Endothelial cell of umbilical vein (primary cell): Measurements from ENCODE around the gene KIZ. TPM values are rescaled to one million over a fixed set of nuclear protein-coding genes. Genes with fewer than 3 reads are reported as not detected.

Source experiments
- BruUV-seq: library from RNA; stranded (reverse); fragments of 400-500 nt; replicated peaks from 2 replicates; lab custom pipeline; 2021; lab: Mats Ljungman, UMichigan
- CTCF ChIA-PET: fragments of 300-600, 350-600 bp; sonication (Branson Sonifier 250); formaldehyde crosslinking; loops from one replicate; lab custom pipeline; 2021; ENCODE audit warnings: antibody characterized with exemption, inconsistent platforms; lab: Charles Lee
- POLR2A ChIA-PET: fragments of 300-600, 350-600 bp; sonication (Branson Sonifier 250); formaldehyde crosslinking; loops from one replicate; lab custom pipeline; 2021; ENCODE audit warnings: antibody characterized with exemption, inconsistent platforms; lab: Charles Lee
- DNase-seq: peaks from one replicate; pipeline ENCODE4 v3.0.0-alpha.2; 2011; ENCODE audit warnings: low read depth, low spot score
- FAIRE-seq: peaks from 2 replicates; lab custom pipeline; 2011; peaks lifted over from hg19 to GRCh38; lab: Jason Lieb, UNC
- H2AFZ ChIP-seq: 2 replicates; pipeline ENCODE4 v1.6.0; 2012; ENCODE audit warnings: low read depth, low read length, control low read depth, inconsistent platforms
- H3K27ac ChIP-seq: 2 replicates; pipeline ENCODE4 v1.5.1; 2011; ENCODE audit warnings: low read depth, mild to moderate bottlenecking, control low read depth, low read length, moderate library complexity; ENCODE audit not compliant: insufficient read depth
- H3K27me3 ChIP-seq, 2 experiments: 2 replicates each; pipeline versions ENCODE4 v1.6.0 to v1.6.1; 2011; ENCODE audit warnings: low read length in 2 of 2, mixed read lengths in 1 of 2; ENCODE audit not compliant: control insufficient read depth in 2 of 2, insufficient read depth in 2 of 2
- H3K36me3 ChIP-seq, 2 experiments: 2 replicates in 1 of 2; 3 replicates in 1 of 2; pipeline ENCODE4 v1.5.1; 2011; ENCODE audit warnings: low read length in 2 of 2, mild to moderate bottlenecking in 1 of 2, moderate library complexity in 1 of 2; ENCODE audit not compliant: control insufficient read depth in 2 of 2, insufficient read depth in 2 of 2; ENCODE audit errors: extremely low read depth in 1 of 2
- H3K4me1 ChIP-seq: 3 replicates; pipeline ENCODE4 v1.5.1; 2011; ENCODE audit warnings: mild to moderate bottlenecking, low read length; ENCODE audit not compliant: control insufficient read depth, insufficient read depth; ENCODE audit errors: extremely low read depth
- H3K4me2 ChIP-seq: 2 replicates; pipeline ENCODE4 v1.6.1; 2011; ENCODE audit warnings: low read length, control low read depth, mixed read lengths; ENCODE audit not compliant: insufficient read depth
- H3K4me3 ChIP-seq, 3 experiments: fragments of 200-600 bp in 1 of 3; sonication (generic), shearing (Covaris generic) in 1 of 3; replicated peaks in 1 of 3; 2 replicates each; pipeline ENCODE4 v1.5.1; 2011 to 2016; ENCODE audit warnings: control low read depth in 3 of 3, low read length in 3 of 3, mild to moderate bottlenecking in 2 of 3, inconsistent platforms in 1 of 3, low read depth in 1 of 3, moderate library complexity in 1 of 3; ENCODE audit not compliant: insufficient read depth in 1 of 3
- H3K79me2 ChIP-seq: 2 replicates; pipeline ENCODE4 v1.6.0; 2012; ENCODE audit warnings: low read length, inconsistent platforms; ENCODE audit not compliant: control insufficient read depth, insufficient read depth
- H3K9ac ChIP-seq: replicated peaks from 2 replicates; pipeline ENCODE3; 2011; ENCODE audit warnings: low read length, control low read depth; ENCODE audit not compliant: insufficient read depth; ENCODE audit errors: extremely low read depth
- H3K9me1 ChIP-seq: replicated peaks from 3 replicates; pipeline ENCODE4 v1.6.0; 2011; ENCODE audit warnings: mild to moderate bottlenecking, low read length; ENCODE audit not compliant: control insufficient read depth, insufficient read depth; ENCODE audit errors: extremely low read depth
- H3K9me3 ChIP-seq: replicated peaks from 2 replicates; pipeline ENCODE4 v1.5.1; 2012; ENCODE audit warnings: low read length, inconsistent platforms; ENCODE audit not compliant: control insufficient read depth, insufficient read depth
- H4K20me1 ChIP-seq: replicated peaks from 2 replicates; pipeline ENCODE3; 2011; ENCODE audit warnings: mild to moderate bottlenecking, low read length; ENCODE audit not compliant: control insufficient read depth, insufficient read depth; ENCODE audit errors: extremely low read depth
- CTCF ChIP-seq, 2 donors: IDR thresholded peaks; 1 replicate in 1 of 2; 2 replicates in 1 of 2; pipeline ENCODE4 v1.5.1; 2011; ENCODE audit warnings: low read length in 2 of 2, mild to moderate bottlenecking in 2 of 2, moderate library complexity in 2 of 2, control low read depth in 1 of 2, inconsistent platforms in 1 of 2, low read depth in 1 of 2; ENCODE audit not compliant: insufficient read depth in 1 of 2; ENCODE audit errors: extremely low read depth in 1 of 2
- EZH2 ChIP-seq: IDR thresholded peaks from 2 replicates; pipeline ENCODE4 v1.6.1; 2012; ENCODE audit warnings: borderline replicate concordance, low read depth, mild to moderate bottlenecking, moderate library complexity, low read length, inconsistent platforms; ENCODE audit not compliant: severe bottlenecking
- FOS ChIP-seq: IDR thresholded peaks from 2 replicates; pipeline ENCODE4 v1.6.1; 2011; ENCODE audit warnings: mild to moderate bottlenecking, low read length, moderate library complexity, borderline replicate concordance; ENCODE audit not compliant: insufficient read depth
- GATA2 ChIP-seq: IDR thresholded peaks from 2 replicates; pipeline ENCODE4 v1.7.0; 2011; ENCODE audit warnings: low read depth, mild to moderate bottlenecking, moderate library complexity, mixed read lengths, low read length; ENCODE audit not compliant: insufficient read length, insufficient read depth
- JUN ChIP-seq: IDR thresholded peaks from 2 replicates; pipeline ENCODE4 v1.6.1; 2011; ENCODE audit warnings: borderline replicate concordance, low read depth; ENCODE audit not compliant: insufficient read length, insufficient read depth
- MAX ChIP-seq: IDR thresholded peaks from 2 replicates; pipeline ENCODE4 v1.6.1; 2011; ENCODE audit not compliant: insufficient read depth, insufficient read length
- MYC ChIP-seq: IDR thresholded peaks from one replicate; pipeline ENCODE4 v1.6.1; 2011; ENCODE audit warnings: mild to moderate bottlenecking, low read depth, low read length
- POLR2A ChIP-seq: IDR thresholded peaks from 2 replicates; pipeline ENCODE4 v1.6.1; 2012; ENCODE audit warnings: low read depth, mild to moderate bottlenecking, control low read depth, low read length
- POLR2AphosphoS5 ChIP-seq: IDR thresholded peaks from 2 replicates; pipeline ENCODE4 v1.6.1; 2012; ENCODE audit warnings: low read depth, mild to moderate bottlenecking, control low read depth, low read length, moderate library complexity; ENCODE audit not compliant: insufficient read depth
- dilution Hi-C: fragments of 300-500 bp; cut with MboI; formaldehyde crosslinking; loops from one replicate; pipeline ENCODE4 v1.15.0; 2019; ENCODE audit warnings: low sequenced_read_pairs; ENCODE audit not compliant: extremely low pct_ligation_motif_present
- intact Hi-C: fragments of 100-400 bp; cut with micrococcal nuclease; formaldehyde crosslinking; loops from one replicate; pipeline ENCODE4 v1.10.0; 2022
- polyA plus RNA-seq, 4 experiments: library from polyadenylated mRNA; depleted of rRNA in 3 of 4; stranded (reverse) in 3 of 4; unstranded in 1 of 4; fragments of >200 nt; gene quantifications; 2 replicates each; pipeline versions ENCODE4 v1.2.1 to v1.2.3, GENCODE V29; 2011 to 2012; ENCODE audit warnings: missing spikeins in 1 of 4
- total RNA-seq: library from RNA; stranded (reverse); gene quantifications from 2 replicates; pipeline ENCODE4 v1.2.3, GENCODE V29; 2021

KIZ gene
- total and polyA plus RNA-seq, 2 donors (not counting 3 experiments of a cell fraction or from before 2014, with no cell fraction given): 3.9 to 7.3 TPM

- no peaks in the 10 kb centered on the region for H3K4me1 ChIP-seq
- no peaks in the 10 kb centered on the region for H3K9me1 ChIP-seq
- no peaks in the 10 kb centered on the region for H4K20me1 ChIP-seq
- no TSS peak for BruUV-seq
- FAIRE-seq (no peak), DNase-seq (no peak)
- H3K9me3 ChIP-seq: no peaks in the 10 kb centered on the region
- no peak overlapping the region for H3K4me2 ChIP-seq
- no peaks in the 10 kb centered on the region for H3K36me3 ChIP-seq
- no peak overlapping the region for H2AFZ ChIP-seq
- CTCF ChIA-PET: interaction anchor here (1.0 to 1.7 kb wide), 2 partner anchors 258 to 301 kb away, joined by 3 read pairs; no protein-coding TSS in a partner anchor
- H3K79me2 ChIP-seq: no peaks in the 10 kb centered on the region
- POLR2A ChIA-PET: no interaction called here
- dilution Hi-C loops: no loop called here
- H3K4me3 ChIP-seq: no peak overlapping the region
- H3K9ac ChIP-seq: no peak overlapping the region
- H3K27ac ChIP-seq: no peak overlapping the region
- intact Hi-C loops: no loop called here
- no peaks in the 10 kb centered on the region for H3K27me3 ChIP-seq
- TF ChIP-seq GATA2: no peak
- TF ChIP-seq FOS: no peak
- TF ChIP-seq MAX: no peak
- no peak for TF ChIP-seq CTCF (IDR thresholded peaks at IDR 0.05; ENCODE audit: extremely low read depth in 1 of 2, insufficient read depth in 1 of 2, low read depth in 1 of 2, low read length in 2 of 2)
- TF ChIP-seq POLR2A: no peak
- no peak for TF ChIP-seq EZH2
- no peak for TF ChIP-seq MYC
- no peak for TF ChIP-seq JUN
- no peak for TF ChIP-seq POLR2AphosphoS5
Observed at GRCh38 chr20:21229163-21229562, 103.3 kb downstream of the KIZ start.
